HEK293 (cell line): ENCODE measurements around the gene MCM3AP.

Experiments
- CTCF ChIA-PET: fragments of 350-600 bp; formaldehyde crosslinking; extraction: SDS; loops from one replicate; lab custom pipeline; 2021; ENCODE audit warnings: antibody characterized with exemption; lab: Yijun Ruan, JAX
- POLR2A ChIA-PET: fragments of 300-600 bp; formaldehyde crosslinking; extraction: SDS; loops from one replicate; lab custom pipeline; 2020; ENCODE audit warnings: antibody characterized with exemption, inconsistent platforms; lab: Yijun Ruan, JAX
- H3K27ac ChIP-seq: fragments of 200-500 bp; sonication (Bioruptor generic); 2 replicates; pipeline ENCODE4 v1.5.1; 2014; ENCODE audit warnings: low read depth, low read length, control low read depth, inconsistent platforms; ENCODE audit errors: extremely low read depth
- H3K36me3 ChIP-seq, 2 experiments: fragments of 200-500 bp in 1 of 2; sonication (Bioruptor generic) in 1 of 2; 1 replicate in 1 of 2; 2 replicates in 1 of 2; pipeline ENCODE4 v1.5.1; 2014 to 2017; ENCODE audit warnings: inconsistent platforms in 2 of 2, low read length in 2 of 2; ENCODE audit not compliant: control insufficient read depth in 2 of 2, insufficient read depth in 1 of 2
- H3K4me1 ChIP-seq: fragments of 200-500 bp; sonication (Bioruptor generic); 2 replicates; pipeline ENCODE4 v1.5.1; 2014; ENCODE audit warnings: mild to moderate bottlenecking, low read length, inconsistent platforms; ENCODE audit not compliant: control insufficient read depth, insufficient read depth
- H3K4me3 ChIP-seq: 2 replicates; pipeline ENCODE4 v1.5.1; 2011; ENCODE audit warnings: low read depth, mild to moderate bottlenecking, control low read depth, low read length, moderate library complexity
- H3K9me3 ChIP-seq: fragments of 200-500 bp; sonication (Bioruptor generic); 2 replicates; pipeline ENCODE4 v1.5.1; 2014; ENCODE audit warnings: low read depth, low read length, inconsistent platforms; ENCODE audit not compliant: control insufficient read depth, insufficient read depth
- KLF9 ChIP-seq: fragments of 450-650 bp; formaldehyde crosslinking; IDR thresholded peaks from 2 replicates; pipeline ENCODE4 v1.5.1; 2016; ENCODE audit warnings: missing biosample characterization, missing genetic modification characterization, low read depth
- MZF1 ChIP-seq: fragments of 450-650 bp; formaldehyde crosslinking; IDR thresholded peaks from 2 replicates; pipeline ENCODE4 v1.5.1; 2017; ENCODE audit warnings: missing biosample characterization, missing genetic modification characterization, borderline replicate concordance
- PRDM1 ChIP-seq: fragments of 450-650 bp; formaldehyde crosslinking; IDR thresholded peaks from 2 replicates; pipeline ENCODE4; 2016; ENCODE audit warnings: missing biosample characterization, missing genetic modification characterization
- SALL2 ChIP-seq: fragments of 450-650 bp; formaldehyde crosslinking; IDR thresholded peaks from 2 replicates; pipeline ENCODE4 v1.5.0; 2017; ENCODE audit warnings: missing biosample characterization, mild to moderate bottlenecking, missing genetic modification characterization, borderline replicate concordance
- SP2 ChIP-seq: fragments of 450-650 bp; formaldehyde crosslinking; IDR thresholded peaks from 2 replicates; pipeline ENCODE4 v1.5.1; 2016; ENCODE audit warnings: missing biosample characterization, missing genetic modification characterization
- SP3 ChIP-seq: fragments of 450-650 bp; formaldehyde crosslinking; IDR thresholded peaks from 2 replicates; pipeline ENCODE4 v1.5.1; 2016; ENCODE audit warnings: missing biosample characterization, missing genetic modification characterization
- WT1 ChIP-seq: fragments of 450-650 bp; formaldehyde crosslinking; IDR thresholded peaks from 2 replicates; pipeline ENCODE4 v1.5.1; 2016; ENCODE audit warnings: missing biosample characterization, missing genetic modification characterization
- ZNF112 ChIP-seq: fragments of 450-650 bp; formaldehyde crosslinking; IDR thresholded peaks from 2 replicates; pipeline ENCODE4 v1.5.0; 2017; ENCODE audit warnings: missing biosample characterization, missing genetic modification characterization
- ZNF146 ChIP-seq: fragments of 450-650 bp; formaldehyde crosslinking; IDR thresholded peaks from 2 replicates; pipeline ENCODE4 v1.5.1; 2016; ENCODE audit warnings: missing biosample characterization, missing genetic modification characterization
- ZNF175 ChIP-seq: fragments of 450-650 bp; formaldehyde crosslinking; IDR thresholded peaks from 2 replicates; pipeline ENCODE4 v1.5.1; 2016; ENCODE audit warnings: missing biosample characterization, missing genetic modification characterization
- ZNF223 ChIP-seq: fragments of 450-650 bp; formaldehyde crosslinking; IDR thresholded peaks from 2 replicates; pipeline ENCODE4 v1.5.1; 2016; ENCODE audit warnings: missing biosample characterization, missing genetic modification characterization
- ZNF248 ChIP-seq: fragments of 450-650 bp; formaldehyde crosslinking; IDR thresholded peaks from 2 replicates; pipeline ENCODE4 v1.5.1; 2017; ENCODE audit warnings: missing biosample characterization, missing genetic modification characterization
- ZNF366 ChIP-seq: fragments of 450-650 bp; formaldehyde crosslinking; conservative IDR thresholded peaks from 2 replicates; pipeline ENCODE4 v1.5.1; 2016; ENCODE audit warnings: missing biosample characterization, missing genetic modification characterization
- ZNF510 ChIP-seq: fragments of 450-650 bp; formaldehyde crosslinking; IDR thresholded peaks from 2 replicates; pipeline ENCODE4 v1.5.1; 2018; ENCODE audit warnings: mild to moderate bottlenecking, missing genetic modification characterization, missing biosample characterization; ENCODE audit not compliant: insufficient replicate concordance
- ZNF600 ChIP-seq: fragments of 450-650 bp; formaldehyde crosslinking; IDR thresholded peaks from 2 replicates; pipeline ENCODE4 v1.5.1; 2016; ENCODE audit warnings: missing biosample characterization, missing genetic modification characterization
- ZNF621 ChIP-seq: fragments of 450-650 bp; formaldehyde crosslinking; IDR thresholded peaks from 2 replicates; pipeline ENCODE4 v1.5.1; 2017; ENCODE audit warnings: missing biosample characterization, missing genetic modification characterization
- ZNF626 ChIP-seq: fragments of 450-650 bp; sonication (Bioruptor Pico); formaldehyde crosslinking; IDR thresholded peaks from 2 replicates; pipeline ENCODE4 v1.5.1; 2018; ENCODE audit warnings: missing biosample characterization, missing genetic modification characterization, inconsistent platforms
- ZNF654 ChIP-seq: fragments of 450-650 bp; formaldehyde crosslinking; IDR thresholded peaks from 2 replicates; pipeline ENCODE4 v1.5.1; 2016; ENCODE audit warnings: low read depth, missing biosample characterization, missing genetic modification characterization
- ZNF701 ChIP-seq: fragments of 450-650 bp; formaldehyde crosslinking; IDR thresholded peaks from 2 replicates; pipeline ENCODE4 v1.5.1; 2016; ENCODE audit warnings: missing biosample characterization, missing genetic modification characterization
- ZNF707 ChIP-seq: fragments of 450-650 bp; formaldehyde crosslinking; IDR thresholded peaks from 2 replicates; pipeline ENCODE4 v1.5.1; 2016; ENCODE audit warnings: missing biosample characterization, missing genetic modification characterization
- ZSCAN23 ChIP-seq: fragments of 450-650 bp; formaldehyde crosslinking; IDR thresholded peaks from 2 replicates; pipeline ENCODE4 v1.5.1; 2016; ENCODE audit warnings: missing biosample characterization, missing genetic modification characterization
- TF ChIP-seq, protein P1 (sequence below): IDR thresholded peaks from 2 replicates; pipeline ENCODE4 v1.6.1; 2011; ENCODE audit warnings: mild to moderate bottlenecking, low read depth, low read length, borderline replicate concordance
- TF ChIP-seq, protein P2 (sequence below): fragments of 450-650 bp; formaldehyde crosslinking; IDR thresholded peaks from 2 replicates; pipeline ENCODE4 v1.5.1; 2017; ENCODE audit warnings: missing biosample characterization, mild to moderate bottlenecking, missing genetic modification characterization, moderate library complexity
- TF ChIP-seq, protein P3 (sequence below): fragments of 450-650 bp; formaldehyde crosslinking; IDR thresholded peaks from 2 replicates; pipeline ENCODE4 v1.5.1; 2016; ENCODE audit warnings: missing biosample characterization, missing genetic modification characterization

MCM3AP gene

DNA sequence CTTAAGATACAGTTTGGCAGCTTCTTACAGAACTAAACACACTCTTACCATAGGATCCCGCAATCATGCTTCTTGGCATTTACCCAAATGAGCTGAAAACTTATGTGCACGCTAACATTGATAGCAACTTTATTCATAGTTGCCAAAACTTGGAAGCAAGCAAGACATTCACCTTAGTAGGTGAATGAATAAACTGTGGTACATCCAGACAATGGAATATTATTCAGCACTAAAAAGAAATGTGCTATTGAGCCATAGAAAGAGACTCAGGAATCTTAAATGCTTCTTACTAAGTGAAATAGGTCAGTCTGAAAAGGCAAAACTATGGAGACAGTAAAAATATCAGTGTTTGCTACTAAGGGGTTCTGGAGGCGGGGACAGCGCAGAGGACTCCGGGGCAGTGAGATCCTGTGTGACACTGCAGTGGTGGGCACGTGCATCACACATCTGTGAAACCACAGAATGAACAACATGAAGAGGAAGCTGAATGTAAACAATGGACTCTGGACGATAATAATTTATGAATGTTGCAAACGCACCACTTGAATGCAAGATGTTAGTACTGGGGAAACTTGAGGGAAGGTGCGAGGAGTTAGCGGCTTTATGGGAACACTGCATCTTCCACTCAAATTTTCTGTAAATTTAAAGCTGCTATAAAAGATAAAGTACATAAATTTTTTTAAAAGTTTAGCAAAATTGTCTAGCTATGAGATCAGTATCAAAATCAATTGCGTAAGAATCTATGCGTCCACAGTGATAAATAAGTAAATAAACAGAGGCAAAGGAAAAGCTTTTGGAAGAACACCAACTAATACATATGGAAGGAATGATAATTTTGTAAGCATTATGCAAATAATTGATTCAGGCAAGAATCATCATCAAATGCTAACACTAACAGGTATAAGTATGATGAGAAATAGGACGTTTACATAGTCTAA is 85.7 kb downstream of the MCM3AP start:
- CTCF ChIA-PET = interaction anchor here (0.8 kb wide), 1 partner anchor 56 kb away, joined by 3 read pairs; no protein-coding TSS in a partner anchor
- POLR2A ChIA-PET = no interaction called here
- peak; percentile 81 for TF ChIP-seq ZNF146 (tag by site-specific recombination)
- TF ChIP-seq, protein P1, sequence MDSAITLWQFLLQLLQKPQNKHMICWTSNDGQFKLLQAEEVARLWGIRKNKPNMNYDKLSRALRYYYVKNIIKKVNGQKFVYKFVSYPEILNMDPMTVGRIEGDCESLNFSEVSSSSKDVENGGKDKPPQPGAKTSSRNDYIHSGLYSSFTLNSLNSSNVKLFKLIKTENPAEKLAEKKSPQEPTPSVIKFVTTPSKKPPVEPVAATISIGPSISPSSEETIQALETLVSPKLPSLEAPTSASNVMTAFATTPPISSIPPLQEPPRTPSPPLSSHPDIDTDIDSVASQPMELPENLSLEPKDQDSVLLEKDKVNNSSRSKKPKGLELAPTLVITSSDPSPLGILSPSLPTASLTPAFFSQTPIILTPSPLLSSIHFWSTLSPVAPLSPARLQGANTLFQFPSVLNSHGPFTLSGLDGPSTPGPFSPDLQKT = no peak
- Histone ChIP-seq H3K36me3 (peaks cover 35 to 40% of the 10 kb centered on the region in 2 experiments), H3K27ac (no peak overlapping the region), H3K9me3 (no peaks in the 10 kb centered on the region), H3K4me1 (no peaks in the 10 kb centered on the region), H3K4me3 (no peak overlapping the region)

DNA sequence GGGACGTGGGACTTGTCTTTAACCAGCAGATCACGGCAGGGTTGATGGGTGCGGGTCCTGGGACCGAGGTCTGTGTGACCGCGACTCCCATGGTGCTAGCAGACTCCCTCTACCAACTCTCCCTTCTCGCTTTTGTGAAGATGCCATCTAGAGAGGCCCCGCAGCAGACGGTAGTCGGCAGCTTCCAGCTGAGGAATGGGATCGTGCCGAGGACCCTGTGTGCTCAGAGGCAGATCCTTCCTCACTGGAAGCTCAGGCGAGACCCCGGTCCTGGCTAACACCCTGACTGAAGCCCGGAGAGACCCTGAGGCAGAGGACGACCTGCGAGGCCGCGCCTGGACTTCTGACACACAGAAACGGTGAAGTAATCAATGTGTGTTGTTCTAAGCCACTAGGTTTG is 88.7 kb downstream of the MCM3AP start:
- Histone ChIP-seq H3K4me3 (no peak overlapping the region), H3K9me3 (no peaks in the 10 kb centered on the region), H3K4me1 (no peaks in the 10 kb centered on the region)
- CTCF ChIA-PET = no interaction called here
- TF ChIP-seq ZNF621 (tag by site-specific recombination) (no peak), ZNF626 (tag by site-specific recombination) (no peak), KLF9 (tag by site-specific recombination) (no peak), ZNF701 (tag by site-specific recombination) (no peak), MZF1 (tag by site-specific recombination) (no peak), SP3 (tag by site-specific recombination) (no peak), ZNF112 (no peak), WT1 (tag by site-specific recombination) (no peak)
- TF ChIP-seq, protein P2, sequence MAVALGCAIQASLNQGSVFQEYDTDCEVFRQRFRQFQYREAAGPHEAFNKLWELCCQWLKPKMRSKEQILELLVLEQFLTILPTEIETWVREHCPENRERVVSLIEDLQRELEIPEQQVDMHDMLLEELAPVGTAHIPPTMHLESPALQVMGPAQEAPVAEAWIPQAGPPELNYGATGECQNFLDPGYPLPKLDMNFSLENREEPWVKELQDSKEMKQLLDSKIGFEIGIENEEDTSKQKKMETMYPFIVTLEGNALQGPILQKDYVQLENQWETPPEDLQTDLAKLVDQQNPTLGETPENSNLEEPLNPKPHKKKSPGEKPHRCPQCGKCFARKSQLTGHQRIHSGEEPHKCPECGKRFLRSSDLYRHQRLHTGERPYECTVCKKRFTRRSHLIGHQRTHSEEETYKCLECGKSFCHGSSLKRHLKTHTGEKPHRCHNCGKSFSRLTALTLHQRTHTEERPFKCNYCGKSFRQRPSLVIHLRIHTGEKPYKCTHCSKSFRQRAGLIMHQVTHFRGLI (tag by site-specific recombination) = no peak
- TF ChIP-seq, protein P3, sequence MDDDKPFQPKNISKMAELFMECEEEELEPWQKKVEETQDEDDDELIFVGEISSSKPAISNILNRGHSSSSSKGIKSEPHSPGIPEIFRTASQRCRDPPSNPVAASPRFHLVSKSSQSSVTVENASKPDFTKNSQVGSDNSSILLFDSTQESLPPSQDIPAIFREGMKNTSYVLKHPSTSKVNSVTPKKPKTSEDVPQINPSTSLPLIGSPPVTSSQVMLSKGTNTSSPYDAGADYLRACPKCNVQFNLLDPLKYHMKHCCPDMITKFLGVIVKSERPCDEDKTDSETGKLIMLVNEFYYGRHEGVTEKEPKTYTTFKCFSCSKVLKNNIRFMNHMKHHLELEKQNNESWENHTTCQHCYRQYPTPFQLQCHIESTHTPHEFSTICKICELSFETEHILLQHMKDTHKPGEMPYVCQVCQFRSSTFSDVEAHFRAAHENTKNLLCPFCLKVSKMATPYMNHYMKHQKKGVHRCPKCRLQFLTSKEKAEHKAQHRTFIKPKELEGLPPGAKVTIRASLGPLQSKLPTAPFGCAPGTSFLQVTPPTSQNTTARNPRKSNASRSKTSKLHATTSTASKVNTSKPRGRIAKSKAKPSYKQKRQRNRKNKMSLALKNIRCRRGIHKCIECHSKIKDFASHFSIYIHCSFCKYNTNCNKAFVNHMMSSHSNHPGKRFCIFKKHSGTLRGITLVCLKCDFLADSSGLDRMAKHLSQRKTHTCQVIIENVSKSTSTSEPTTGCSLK (tag by site-specific recombination) = no peak
- TF ChIP-seq, all 188 proteins: peak for 0
- peaks cover 19 to 60% of the 10 kb centered on the region in 2 experiments; a peak in 2 of 3 replicates for H3K36me3 ChIP-seq
- POLR2A ChIA-PET = no interaction called here
- H3K27ac ChIP-seq = no peak overlapping the region

DNA sequence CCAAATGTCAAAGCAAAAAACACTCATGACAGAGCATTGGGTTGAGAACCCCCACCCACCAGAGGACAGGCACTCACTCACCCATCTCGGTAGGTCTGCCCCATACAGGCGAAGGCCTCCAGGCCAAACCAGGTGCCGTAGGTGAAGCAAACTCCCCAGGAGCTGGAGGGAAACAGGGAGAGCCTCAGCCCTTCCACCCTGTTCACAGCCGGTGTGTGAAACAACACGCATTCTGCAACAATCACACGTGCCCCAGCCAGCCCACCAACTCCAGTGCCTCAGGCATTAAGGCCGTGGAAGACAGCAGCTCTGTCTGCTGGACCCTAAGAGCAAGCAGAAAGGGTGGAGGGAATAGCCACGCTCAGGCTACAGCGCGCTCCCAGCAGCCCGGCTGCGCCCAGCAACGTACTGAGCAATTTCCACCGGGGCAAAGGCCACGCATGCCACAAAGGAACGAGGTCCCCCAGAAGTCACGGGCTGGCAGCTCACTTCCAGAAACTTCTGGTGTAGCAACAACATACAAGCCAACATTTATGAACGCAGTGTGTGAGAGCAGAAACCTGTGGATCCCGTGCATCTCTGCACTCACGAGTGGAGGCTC is 89.7 kb downstream of the MCM3AP start:
- Histone ChIP-seq H3K36me3 (peaks cover 19 to 61% of the 10 kb centered on the region in 2 experiments; a peak in 2 of 3 replicates), H3K27ac (no peak overlapping the region), H3K4me3 (no peak overlapping the region), H3K4me1 (no peaks in the 10 kb centered on the region), H3K9me3 (no peaks in the 10 kb centered on the region)
- POLR2A ChIA-PET = no interaction called here
- CTCF ChIA-PET = no interaction called here
- TF ChIP-seq PRDM1 (tag by site-specific recombination) = no peak
- no peak for TF ChIP-seq ZNF366 (tag by site-specific recombination)
- TF ChIP-seq ZSCAN23 (tag by site-specific recombination) = no peak
- TF ChIP-seq ZNF248 (tag by site-specific recombination) = no peak
- no peak for TF ChIP-seq SALL2 (tag by site-specific recombination)
- TF ChIP-seq ZNF175 (tag by site-specific recombination) = no peak
- no peak for TF ChIP-seq ZNF600 (tag by site-specific recombination)
- no peak for TF ChIP-seq ZNF510 (tag by site-specific recombination)
- TF ChIP-seq SP2 (tag by site-specific recombination) = no peak
- no peak for TF ChIP-seq ZNF707 (tag by site-specific recombination)
- no peak for TF ChIP-seq ZNF223 (tag by site-specific recombination)
- TF ChIP-seq ZNF654 (tag by site-specific recombination) = no peak
